NCI-H524 (cell line): ENCODE data around the gene AHI1.
"Not testable (repeated sequence)": the region's sequence is repeated elsewhere in the genome, so short reads cannot be mapped to it uniquely, and the experiment has no call there.

ENCODE experiments used
- DNase-seq, 2 experiments: peaks; one replicate each; lab custom pipeline; 2025; lab: John Stamatoyannopoulos, UW

AHI1 gene

DNA sequence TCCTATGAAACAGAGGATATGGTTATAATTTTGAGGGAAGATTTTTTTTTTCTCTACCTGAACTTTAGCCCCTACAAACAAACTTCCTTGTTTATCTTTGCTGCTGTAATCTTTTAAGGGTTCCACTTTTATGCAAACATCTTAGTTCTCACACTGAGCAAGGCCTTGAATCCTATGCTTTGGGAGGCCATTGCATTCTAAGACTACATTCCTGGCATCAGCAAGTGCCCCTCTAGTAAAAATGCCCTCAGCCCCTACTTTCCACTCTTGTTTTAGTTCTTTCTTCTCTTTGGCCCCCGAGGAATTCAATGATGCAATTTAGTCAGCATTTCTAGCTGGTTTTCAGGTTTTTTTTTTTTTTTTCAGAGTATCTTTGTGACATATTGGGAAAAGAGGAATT lies 8.1 kb upstream of the AHI1 start:
- no peak for DNase-seq

DNA sequence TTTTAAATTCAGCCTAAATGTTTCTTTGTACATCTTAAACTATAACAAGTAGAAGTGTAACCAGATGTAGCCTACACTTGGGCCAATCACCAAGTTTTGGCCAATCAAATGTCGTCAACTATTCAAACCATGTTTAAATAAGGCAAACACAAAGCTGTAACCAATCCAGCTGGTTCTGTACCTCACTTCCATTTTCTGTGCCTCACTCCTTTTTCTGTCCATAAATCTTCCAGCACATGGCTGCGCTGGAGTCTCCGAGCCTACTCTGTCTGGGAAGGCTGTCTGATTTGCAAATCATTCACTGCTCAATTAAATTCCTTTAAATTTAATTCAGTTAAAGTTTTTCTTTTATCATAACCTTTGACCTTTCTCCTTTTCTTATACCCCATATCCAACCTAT lies 7.7 kb upstream of the AHI1 start:
- no peak for DNase-seq

DNA sequence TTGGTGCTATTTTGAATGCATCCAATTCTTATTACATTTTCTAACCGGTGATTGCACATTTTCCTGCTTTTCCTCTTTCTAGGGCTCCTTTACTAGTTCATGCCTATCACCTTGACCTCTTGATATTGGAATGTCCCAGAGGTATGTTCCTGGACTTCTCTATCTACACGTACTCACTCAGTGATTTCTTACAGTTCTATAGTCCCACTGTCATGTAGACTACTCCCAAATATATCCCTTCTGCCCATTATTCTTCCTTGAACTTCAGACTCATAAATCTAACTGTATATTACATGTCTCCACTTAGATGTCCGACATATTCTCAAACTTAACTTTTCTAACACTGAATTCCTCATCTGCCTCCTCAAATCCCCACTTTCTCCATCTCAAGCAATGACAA lies 7.2 kb upstream of the AHI1 start:
- no peak for DNase-seq

DNA sequence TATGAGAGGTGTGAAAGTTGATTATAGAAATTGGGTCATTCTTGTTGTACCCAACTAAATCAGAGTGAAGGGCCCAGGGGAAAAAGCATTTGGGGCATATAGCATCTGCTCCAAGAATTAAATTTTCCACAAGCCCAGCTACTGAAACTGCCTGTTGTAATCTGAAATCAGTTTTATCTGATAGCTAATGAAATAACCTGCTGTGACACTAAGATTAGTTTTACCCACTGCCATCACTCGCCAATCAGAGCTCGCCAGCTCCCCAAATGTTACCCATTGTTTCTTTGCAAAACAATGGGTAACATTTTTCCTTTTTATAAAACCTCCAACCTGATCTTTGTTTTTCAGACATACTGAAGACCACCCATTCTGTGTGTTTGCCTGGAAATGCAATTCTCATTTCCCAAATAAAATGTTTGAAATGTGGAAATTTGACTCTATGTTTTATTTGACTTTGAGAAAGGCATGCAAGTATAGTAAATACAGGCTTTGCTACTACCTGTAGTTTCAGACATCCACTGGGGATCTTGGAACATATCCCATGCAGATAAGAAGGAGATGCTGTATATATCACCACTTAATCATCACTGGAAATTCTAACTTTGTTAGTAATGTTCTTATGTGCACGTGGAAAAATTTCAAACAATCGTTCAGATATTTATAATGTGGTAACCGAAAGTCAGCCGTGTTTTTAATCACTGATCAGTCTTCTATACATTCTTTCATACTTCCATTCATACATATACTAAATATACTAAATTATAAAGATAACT lies 6.3 kb upstream of the AHI1 start:
- peak in 1 of 2 experiments; percentile 35 for DNase-seq

DNA sequence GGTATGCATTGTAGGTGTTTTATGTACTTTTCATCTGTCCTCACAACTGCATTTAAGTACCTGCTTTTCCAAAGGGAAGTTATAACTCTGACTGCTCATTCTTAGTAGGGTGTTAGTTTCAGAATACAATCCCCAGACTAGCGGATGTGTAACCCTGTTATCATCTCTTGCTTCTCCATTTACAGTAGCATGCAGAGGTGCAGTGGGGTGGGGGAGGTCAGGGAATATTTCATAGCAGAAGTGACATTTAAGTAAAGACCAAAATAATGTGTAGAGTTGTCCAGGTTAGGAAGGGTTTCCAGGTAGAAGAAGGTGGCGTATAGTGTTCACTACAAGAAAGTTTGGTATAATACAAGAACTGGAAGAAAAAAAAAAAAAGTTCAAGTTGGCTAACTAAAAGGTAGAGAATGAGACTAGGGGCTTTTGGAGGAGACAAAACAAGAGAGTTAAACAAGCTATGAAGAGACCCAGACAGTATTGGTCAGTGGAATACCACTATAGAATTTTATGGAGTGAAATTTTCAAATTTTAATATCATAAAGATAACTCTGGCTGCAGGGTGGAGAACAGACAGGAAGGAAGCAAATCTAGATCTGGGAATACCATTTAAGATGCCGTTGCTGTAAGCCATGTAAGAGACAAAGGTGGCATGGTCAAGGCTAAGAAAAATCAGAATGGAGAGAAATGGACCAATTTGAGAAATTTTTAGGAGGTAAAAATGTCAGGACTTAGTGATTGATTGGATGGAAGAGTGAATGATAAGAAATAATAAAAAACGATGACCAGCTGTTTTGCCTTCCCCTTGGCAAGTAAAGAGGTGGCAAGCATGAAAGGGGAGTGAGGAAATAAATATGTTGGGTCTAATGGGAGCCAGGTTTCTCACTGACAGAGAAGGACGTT lies 2.2 kb upstream of the AHI1 start:
- no peak for DNase-seq

DNA sequence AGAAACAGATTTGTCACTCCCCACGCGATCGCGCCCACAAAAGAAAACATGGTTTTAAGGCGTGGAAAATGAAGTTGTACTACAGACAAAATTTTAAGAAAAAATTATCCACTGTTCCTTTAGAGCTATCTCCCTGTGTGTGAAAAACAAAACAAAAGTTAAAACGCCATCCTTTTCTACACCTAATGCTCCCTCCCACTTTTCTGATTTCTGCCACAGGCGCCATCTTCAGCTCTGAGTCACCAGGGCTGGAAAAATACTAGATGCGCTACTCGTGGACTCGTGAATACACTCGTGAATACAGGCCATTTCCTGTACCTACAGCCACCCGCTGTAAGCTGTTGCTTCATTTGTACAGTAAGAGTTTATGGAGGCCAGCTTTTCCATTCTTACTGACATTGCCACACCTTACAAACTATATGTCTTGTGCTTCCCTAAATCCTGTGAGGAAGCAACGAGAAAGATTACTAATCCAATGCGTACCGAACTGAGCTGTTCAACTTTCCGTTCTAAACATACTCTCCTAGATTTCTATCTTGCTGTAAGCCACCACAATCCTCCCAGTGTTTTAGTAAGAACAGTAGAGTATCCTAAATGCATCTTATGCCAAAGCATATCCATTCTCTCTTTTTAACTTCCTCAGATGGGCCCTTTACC lies 773 bp upstream of the AHI1 start:
- DNase-seq: peak; percentile 14 to 52

DNA sequence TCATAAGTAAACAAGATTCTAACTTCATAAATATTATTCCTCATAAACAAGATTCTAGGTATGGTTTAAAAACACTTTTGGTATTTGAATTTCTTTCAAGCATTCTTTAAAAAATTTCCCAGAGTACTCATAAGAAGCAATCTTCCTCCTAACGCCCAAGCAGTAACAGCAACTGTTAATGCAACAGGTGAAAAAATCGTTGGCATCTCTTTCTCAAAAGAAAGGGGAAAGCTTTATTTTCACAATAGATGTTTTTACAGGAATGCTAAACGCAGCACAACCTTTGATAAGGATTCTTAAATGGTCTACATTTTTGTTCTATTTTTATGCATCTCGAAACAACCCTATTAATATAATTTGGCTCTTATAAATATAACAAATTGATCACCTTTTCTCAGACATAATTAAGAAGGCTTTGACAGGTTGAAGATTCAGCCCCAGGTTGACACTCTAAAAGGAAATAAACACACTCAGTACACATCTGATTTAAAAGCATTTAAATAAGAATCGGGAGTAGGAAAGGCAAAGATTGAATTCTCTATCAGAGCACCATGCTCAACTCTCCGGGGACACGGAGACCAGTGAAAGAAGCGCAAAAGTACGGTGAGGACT lies 634 bp downstream of the AHI1 start:
- peak in 1 of 2 experiments; percentile 36 for DNase-seq

DNA sequence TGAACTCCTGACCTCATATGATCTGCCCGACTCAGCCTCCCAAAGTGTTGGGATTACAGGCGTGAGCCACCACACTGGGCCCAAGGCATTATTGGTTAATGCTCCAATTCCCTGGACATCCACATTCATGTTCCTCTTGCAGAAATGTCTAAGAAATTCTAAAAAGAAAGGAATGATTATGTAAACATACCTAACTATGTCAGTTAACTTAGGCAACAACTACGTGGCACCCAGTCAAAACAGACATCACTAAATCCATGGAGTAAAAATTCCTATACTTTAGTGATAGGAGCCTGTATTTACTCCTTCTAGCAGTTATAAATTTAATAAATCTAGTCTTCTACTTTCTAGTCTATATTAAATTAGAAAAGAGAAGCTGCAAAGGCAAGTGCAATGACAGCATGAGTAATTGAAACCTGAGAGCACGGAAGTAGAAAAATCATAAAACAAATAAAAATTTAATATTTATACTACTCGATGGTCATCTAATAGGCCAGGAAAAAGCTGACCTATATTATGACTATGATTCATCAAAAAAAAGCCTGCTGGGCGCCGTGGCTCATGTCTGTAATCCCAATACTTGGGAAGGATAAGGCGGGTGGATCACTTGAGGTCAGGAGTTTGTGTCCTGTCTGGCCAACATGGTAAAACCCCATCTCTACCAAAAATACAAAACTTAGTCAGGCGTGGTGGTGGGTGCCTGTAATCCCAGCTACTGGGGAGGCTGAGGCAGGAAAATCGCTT lies 4.2 kb downstream of the AHI1 start:
- DNase-seq: no peak

DNA sequence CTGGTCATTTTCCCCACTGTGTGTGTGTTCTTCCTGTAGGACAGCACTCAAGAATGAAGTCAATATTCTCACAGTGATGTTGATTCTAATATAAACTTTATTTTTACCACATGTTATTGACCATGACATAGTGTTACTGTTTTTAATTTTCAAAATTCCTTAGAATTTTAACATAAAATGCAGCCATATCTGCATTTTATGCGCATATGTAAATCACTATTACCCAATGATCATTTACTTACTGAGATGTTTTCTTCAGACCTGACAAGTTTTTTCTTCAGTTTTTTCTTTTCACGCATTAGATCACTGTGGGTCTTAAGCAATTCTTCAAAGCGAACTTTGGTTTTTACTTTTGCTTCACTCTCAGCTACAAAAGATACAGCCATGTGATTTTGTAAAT lies 7.2 kb downstream of the AHI1 start:
- no peak for DNase-seq

DNA sequence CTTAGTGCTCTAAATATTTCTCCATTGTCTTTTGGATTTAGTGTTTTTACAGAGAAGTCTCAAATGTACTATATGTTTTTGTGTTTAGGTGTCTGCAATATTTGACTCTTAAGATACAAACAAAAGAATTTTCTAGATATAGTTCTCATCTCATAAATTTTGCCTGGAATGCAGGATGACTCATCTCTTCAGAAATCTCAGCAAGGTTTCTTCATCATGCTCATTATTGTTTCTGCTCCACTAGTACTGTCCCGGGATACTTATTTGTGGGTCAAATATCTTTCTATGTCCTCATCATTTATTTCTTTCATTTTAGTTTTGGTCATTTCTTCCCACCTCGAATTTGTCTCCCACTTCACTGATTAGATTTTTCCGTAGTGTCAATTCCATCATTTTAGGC lies 9.5 kb downstream of the AHI1 start:
- no peak for DNase-seq

DNA sequence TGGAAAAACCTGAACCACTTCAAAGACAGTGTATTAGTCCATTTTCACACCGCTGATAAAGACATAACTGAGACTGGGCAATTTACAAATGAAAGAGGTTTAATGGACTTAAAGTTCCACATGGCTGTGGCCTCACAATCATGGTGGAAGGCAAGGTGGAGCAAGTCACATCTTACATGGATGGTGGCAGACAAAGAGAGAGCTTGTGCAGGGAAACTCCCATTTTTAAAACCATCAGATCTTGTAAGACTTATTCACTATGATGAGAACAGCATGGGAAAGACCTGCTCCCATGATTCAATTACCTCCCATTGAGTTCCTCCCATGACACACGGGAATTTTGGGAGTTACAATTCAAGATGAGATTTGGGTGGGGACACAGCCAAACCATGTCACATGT lies 13.6 kb downstream of the AHI1 start:
- DNase-seq: not testable (repeated sequence)

DNA sequence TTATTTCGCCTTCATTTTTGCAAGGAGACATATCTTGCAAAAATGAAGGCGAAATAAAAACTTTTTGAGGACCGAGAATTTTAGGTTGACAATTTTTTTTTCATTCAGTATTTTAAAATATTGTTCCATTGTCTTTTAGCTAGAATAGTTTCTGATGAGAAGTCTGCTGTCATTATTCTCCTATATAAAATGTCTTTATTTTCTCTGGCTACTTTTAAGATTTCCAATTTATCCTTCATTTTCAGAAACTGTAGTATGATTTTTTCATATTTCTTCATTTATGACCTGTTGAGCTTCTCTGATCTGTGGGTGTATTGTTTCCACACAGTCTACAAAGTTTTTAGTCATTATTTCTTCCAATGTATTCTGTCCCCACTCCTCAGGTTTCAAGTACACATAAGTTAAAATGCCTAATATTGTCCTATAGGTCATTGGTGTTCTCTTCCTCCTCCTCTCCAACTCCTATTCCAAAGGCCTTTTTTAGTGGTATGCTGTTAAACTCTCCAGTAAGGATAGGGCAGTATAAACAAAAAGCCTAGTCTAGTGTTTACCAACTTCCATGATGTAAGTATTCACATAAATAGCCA lies 15.7 kb downstream of the AHI1 start:
- DNase-seq: no peak

DNA sequence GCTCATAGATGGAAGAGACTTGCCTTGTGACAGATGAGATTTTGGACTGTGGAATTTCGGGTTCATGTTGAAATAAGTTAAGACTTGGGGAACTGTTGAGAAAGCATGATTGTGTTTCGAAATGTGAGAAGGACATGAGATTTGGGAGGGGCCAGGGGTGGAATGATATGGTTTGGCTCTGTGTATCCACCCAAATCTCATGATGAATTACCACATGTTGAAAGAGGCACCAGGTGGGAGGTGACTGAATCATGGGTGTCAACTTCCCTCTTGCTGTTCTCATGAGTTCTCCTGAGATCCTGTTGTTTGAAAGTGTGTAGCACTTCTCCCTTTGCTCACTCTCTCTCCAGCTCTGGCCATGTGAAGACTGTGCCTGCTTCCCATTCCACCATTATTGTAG lies 17.9 kb downstream of the AHI1 start:
- DNase-seq: no peak

DNA sequence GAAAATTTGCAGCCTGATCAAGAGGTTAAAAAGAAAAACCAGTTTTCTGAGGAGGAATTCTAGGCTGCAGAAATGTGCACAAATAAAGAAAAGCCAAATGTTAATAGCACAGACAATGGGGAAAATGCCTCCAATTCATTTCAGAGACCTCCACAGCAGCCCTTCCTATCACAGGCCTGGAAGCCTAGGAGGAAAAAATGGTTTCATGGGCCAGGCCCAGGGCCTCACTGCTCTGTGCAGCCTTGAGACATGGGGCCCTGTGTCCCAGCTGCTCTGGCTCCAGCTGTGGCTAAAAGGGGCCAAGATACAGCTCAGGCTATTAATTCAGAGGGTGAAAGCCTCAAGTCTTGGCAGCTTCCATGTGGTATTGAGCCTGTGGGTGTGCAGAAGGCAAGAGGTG lies 18.9 kb downstream of the AHI1 start:
- DNase-seq: no peak

DNA sequence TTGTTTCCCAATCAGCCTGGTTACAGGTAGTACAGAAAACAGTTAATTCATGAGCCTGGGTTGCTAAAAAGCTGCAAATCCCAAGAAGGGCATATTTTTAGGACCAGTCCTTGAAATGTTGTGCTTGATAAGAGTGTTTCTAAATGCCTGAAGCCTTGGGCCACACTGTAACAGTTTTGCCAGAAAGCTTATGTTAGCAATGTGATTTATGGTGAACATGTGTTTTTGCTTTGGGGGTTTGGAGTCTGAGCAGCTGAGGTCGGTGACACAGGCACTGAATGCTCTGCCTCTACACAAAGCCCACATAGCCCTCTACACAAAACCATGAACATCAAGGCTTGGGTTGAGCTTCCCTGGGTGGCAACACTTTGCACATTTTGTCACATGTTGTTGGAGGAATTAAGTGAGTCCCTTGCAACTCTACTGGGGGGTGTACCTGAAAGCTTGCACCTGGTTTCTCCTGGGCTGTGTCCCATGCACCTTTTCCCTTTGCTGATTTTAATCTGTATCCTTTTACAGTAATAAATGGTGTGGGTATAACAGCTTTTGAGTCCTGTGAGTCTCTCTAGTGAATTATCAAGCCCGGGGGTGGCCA lies 22.2 kb downstream of the AHI1 start:
- no peak for DNase-seq

DNA sequence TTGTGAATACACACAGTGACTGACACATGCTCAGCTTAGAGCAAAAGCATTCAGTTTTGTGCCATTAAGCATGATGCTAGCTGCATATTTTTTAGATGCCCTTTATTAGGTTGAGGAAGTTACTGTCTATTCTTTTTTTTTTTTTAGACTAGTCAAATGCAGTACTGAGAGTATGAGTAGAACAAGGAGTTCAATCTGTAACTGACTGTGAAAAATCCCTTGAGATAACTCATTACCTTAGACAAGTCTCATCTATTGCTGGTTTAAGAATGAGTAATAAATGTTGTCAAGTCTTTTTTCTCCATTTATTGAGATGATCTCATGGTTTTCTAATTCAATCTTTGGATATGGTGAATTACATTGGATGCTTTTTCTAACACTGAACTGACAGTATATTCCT lies 23.2 kb downstream of the AHI1 start:
- no peak for DNase-seq

DNA sequence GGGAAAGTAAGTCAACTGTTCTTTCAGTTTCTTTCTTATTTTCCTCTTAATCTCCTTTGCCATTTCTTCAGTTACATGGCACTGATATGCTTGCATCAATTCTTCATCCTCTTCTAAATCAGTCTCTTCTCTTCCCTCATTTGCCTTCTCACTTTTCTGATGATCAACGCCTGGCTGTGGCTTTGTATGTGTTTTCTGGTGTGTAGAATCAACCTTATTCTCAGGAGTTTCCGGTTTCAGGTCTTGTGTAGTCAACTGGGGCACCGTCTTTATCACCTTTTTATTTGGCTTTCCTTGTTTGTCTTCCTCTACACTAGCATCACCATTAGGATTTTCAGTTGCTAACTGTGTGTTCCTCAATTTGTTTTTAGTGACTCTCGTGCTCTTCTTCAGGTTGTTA lies 31.6 kb downstream of the AHI1 start:
- no peak for DNase-seq

DNA sequence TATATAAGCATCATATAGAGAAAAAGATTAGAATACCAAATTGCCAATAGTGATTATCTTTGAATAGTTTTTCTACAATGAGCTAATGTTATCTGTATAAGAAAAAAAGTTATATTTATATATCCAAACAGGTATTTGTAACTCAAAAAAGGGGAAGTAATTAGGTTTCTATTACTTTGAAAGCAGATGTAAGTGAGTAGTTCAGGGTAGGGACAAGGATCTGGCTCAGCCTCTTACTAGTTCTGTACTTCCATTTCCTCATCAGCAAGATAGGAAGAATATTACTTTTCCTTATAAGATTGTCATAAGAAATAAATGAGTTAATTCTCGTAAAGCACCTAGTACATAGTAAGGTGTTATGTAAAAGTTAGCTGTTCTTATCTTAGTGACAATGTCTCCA lies 32.2 kb downstream of the AHI1 start:
- no peak for DNase-seq

DNA sequence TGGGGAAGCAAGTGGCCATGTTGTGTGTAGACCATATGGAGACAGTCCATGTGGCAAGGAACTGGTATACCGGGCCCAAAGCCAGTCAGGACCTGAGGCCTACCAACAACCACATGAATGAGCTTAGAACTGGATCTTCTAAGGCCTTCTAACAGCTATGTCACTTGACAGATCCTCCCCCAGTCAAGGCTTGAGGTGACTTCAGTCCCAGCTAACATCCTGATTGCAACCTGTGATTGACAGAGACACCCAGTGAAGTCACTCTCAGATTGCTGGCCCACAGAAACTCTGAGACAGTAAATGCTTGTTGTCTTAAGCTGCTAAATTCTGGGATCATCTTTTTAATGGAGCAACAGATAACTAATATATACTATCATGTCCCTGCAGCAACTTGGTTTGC lies 32.9 kb downstream of the AHI1 start:
- no peak for DNase-seq

DNA sequence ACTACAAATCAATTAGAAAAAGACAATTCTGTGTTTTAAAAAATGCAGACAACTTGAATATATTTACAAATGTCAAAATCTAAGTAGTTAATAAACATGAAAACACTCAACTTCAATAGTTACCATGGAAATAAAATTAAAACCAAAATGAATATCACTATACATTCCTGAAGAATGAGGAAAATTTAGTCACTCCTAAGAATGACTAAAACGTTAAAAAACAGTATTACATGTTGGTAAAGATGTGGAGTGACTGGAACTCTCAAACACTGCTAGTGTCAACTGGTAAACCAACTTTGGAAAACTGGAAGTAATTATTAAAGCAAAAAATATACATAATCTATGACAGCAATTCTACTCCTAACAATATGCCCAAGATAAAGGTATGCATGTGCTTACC lies 36.3 kb downstream of the AHI1 start:
- no peak for DNase-seq

DNA sequence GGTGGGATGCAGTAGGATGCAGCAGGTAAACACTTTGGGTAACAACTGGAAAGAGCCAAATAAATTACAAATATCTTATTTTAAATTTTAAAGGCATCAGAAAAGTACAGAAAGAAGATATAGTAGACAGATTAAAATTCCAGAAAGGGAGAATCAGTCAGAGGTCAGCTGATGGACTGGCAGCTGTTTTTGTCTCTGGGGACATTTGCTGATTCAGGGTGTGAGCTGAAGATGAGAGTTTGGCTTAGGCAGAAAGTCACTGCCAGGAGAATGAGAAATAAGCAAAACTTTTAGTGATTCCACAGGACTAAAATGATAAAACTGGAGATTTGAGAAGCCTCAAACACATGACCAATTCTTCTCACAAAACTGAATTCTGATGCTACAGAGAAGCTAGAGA lies 39.5 kb downstream of the AHI1 start:
- DNase-seq: no peak
